CD4-positive, alpha-beta T cell treated with Interleukin-15 for 1 hour (primary cell): ENCODE measurements around the gene ZNF195.
"Not testable (repeated sequence)": the region's sequence is repeated elsewhere in the genome, so short reads cannot be mapped to it uniquely, and the experiment has no call there.

Source experiments
- DNase-seq: peaks from one replicate; pipeline ENCODE4 v3.0.0-alpha.2; 2020

Gene ZNF195

DNA sequence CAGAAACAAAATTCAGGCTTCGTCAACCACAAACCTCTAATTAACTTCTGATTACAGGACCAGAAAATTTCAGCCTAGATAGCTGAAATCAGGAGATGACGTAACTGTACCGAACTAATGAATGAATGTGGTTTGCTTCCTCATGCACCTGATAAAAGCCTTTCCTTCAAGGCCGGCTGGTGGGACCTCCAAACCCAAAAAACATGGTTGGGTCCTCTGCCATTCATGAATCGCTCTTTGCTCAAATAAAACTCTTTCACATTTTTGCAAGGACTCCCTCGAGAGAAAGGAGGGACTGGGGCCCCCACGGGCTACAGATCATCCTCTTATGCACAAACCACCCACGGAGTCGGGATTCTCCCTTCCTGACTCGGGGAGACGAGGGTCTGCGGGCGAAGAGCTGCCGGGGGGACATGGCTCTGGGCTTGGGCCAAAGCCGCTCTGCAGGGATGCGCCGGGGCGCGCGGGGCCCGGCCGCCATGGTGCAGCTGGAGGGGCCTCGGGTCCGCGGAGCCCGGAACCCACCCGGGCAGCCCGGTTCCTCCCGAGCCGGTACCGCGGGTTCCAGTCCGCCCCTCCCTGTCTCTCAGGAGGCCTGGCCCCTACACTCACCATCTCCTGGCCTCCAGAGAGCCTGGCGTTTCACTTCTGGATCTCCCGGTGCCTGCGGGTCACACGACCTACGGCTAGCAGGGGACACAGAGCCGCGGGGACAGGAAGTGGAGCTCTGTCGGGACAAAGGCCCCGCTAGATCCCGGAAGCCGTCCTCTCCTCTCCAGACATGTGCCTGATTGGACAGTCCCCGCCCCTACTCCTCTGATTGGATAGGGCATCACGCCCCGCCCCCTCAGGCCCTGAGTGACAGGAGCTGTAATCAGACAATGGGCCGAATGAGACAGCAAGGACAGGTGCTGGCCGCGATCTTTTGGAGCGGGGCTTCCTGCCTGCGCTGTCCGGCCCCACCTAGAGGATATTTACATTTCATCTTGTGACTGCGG, at the start of gene ZNF195:
Gene ZNF195, minus strand, starts transcription at position 721 of the 998 bp plus-strand sequence. Its CDS starts 106 bp downstream, at position 615.
- peak; percentile 97 for DNase-seq

DNA sequence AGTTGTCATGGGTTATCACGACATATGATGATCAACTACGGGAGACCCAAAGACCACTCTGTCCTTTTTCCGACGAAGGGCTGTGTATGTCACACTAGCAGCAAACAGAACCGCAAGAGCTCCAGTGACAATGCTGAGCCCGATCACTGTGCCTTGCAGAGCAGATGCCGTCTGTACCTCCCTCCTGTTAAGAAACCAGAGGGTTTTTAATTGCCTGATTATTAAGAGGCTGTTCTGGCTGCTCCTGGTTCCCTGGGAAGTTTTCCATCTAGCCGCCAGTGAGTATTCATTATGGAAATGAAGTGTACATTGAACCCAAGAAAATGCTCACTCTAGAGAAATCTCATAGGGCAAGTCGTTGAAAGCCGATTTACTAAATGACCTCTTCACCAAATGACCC, 49.1 kb upstream of the ZNF195 start:
- not testable (repeated sequence) for DNase-seq

DNA sequence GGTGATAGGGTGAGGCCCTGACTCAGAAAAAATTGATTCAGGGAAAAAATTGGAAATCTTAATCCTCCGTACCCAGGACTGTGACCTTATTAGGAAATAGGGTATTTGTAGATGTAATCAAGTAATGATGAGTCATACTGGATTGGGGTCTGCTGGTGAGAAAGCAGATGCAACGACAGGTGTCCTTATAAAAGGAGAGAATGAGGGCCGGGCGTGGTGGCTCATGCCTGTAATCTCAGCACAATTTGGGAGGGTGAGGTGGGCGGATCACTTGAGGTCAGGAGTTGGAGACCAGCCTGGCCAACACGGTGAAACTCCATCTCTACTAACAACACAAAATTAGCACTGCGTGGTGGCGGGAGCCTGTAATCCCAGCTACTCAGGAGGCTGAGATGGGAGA, 47.6 kb upstream of the ZNF195 start:
- DNase-seq, result not testable (repeated sequence)

DNA sequence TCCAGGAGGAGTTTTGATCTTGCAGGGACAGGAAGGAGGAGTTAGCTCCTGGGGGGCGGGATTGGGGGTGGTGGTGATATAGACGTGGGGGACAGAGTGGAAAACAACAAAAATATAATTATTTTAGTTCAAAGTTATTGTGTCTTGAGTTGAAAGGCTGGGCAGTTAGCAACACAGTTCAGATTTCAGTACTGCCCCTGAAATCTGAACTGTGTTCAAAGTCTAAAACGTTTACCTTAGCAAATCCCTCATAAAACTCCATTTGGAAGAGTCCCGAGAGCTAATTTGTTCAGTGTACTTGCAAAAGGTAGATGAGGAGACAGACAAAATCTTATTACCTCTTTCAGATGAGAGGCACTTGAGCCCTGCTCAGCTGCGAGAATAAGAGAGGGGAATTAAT, 45.0 kb upstream of the ZNF195 start:
- not testable (repeated sequence) for DNase-seq

DNA sequence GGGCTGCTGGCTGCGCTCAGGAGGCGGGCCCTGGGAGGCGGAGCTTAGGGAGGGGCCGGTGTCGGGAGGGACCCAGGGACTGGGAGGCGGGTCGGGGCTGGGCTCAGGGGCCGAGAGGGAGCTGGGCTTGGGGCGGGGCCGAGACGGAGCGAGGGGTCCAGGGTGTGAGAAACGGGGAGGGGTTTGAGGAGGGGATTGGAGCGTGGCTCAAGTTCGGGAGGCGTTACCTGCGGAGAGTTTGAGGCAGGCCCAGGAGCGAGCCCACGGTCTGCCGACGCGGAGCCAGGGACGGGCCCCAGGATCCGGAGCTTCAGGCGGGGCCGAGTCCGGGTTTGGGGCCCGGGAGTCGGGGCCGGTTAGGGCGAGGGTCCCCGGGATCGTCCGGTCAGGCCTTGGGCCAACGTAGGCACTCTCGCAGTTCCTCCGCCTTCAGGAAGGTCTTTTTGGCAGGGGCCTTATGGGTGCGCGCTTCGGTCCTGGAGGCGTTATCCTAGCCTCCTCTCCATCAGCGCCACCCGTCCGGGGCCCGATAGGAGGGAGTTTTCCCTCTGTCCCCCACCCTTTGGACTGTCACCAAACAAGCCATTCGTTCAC, 44.3 kb upstream of the ZNF195 start:
- DNase-seq, result not testable (repeated sequence)

DNA sequence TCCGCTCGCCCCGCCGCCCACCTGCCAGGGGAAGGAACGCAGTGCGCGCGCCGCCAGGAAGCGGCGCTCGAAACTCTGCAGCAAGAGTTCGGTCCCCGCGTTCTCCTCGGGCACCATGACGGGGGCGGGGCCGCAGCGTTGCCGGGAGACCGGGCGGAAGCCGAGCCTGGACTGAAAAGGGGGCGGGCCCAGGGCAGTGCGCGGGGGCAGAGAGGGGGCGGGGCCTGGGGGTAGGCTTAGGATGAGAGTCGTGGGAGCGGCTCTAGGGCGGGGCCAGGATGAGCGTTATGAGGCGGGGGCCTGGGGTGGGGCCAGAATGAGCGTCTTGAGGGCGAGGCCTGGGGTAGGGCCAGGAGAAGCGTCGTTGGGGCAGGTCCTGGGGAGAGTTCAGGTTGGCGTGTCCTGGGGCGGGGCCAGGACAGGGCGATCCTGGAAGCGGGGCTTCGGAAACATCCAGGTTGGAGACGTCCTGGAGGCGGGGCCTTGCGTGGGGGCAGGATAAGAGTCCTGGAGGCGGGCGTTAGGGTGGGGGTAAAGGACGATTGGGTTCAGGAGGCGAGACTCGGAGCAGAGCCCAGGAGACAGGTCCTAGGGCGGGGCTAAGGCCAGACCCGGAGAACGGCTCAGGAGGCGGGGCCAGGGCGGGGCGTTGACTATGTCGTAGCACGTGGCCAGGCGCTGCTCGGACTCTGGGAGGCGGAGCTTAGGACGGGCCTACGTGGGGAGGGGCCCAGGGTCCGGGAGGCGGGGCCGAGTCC, 43.6 kb upstream of the ZNF195 start:
- peak; percentile 99 for DNase-seq

DNA sequence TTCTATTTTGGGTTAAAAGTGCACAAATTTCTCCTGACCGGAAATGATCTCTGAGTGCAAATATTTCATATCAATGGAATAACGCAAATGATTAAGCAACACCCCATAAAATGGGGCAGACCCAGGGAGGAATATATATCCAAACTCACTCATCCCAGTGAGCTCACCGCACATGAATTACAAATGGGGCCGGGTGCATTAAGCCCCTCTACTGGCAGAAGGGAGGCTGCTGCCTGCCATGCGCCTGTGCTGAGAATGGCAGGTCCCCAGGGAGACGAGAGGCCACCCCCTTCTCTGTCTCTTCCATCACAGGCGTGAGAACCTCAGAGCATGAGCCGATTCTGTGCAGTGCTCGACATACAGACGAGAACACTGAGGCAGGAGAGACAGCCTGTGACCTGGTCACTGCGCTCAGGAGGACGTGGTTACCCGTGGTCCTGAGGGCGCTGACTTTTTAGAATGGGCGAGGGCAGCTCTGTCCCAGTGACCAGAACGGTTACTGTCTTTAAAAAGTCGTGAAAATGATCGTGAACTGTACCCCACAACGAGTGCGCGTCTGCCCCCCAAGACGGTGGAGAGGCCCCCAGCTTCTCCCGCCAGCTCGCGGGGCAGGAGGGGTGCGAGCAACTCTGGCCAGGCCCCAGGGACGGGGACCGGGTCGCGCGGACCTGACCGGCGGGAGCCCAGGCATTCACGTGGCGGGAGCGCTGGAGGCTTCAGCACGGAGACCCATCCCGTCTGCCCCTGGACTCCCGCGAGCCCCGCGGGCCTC, 42.8 kb upstream of the ZNF195 start:
- DNase-seq, result peak; percentile 22

DNA sequence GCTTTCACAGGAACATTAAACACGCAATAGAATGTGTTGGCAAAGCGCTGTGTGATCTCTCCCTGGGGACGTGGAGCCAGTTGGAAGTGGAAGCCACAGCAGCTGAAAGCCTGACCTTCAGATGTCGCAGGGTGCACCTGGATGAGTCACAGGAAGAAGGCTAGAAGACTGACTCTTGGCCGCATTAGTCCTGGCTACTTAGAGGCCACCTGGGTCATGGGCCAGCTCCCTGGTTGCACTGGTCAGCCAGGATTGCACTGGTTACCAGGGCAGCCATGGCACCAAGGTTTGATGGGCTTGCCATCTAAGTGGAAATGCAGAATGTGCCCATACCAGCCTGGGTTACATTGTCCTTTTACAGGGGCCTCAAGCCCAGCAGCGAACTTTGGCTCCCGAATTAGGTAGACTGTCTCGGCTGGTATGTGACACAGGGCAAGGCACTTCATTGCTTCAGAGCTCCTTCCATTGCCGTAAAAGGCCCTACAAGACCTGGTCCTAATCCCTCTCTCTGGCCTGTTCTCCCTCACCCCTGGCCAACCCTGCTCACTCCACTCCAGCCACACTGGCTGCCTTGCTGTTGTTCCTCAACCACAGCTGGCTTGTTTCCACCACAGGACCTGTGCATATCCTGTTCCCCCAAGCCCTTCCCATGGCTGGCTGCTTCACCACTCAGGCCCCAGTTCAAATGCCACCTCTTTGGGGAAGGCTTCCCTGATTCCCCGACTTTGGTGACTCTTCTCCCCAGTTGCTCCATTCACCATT, 41.5 kb upstream of the ZNF195 start:
- DNase-seq, result not testable (repeated sequence)

DNA sequence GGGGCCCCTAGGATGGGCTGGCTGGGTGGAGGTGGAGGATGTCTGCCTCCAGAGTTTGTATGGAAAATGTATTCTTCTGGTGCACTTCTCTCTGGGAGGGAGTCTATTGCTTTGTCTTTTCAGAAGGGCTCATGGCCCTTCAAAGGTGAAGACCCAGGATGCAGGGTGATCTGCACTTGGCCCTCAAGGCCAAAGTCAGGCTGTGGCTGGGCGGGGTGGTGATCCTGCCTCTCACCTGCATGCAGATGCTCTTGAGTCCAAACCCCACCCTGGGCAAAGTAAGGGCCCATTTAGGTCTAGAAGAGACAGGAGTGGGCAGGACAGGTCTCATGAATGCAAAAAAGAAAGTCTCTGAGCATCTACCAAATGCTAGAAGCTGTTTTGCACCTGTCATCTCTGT, 40.5 kb upstream of the ZNF195 start:
- not testable (repeated sequence) for DNase-seq

DNA sequence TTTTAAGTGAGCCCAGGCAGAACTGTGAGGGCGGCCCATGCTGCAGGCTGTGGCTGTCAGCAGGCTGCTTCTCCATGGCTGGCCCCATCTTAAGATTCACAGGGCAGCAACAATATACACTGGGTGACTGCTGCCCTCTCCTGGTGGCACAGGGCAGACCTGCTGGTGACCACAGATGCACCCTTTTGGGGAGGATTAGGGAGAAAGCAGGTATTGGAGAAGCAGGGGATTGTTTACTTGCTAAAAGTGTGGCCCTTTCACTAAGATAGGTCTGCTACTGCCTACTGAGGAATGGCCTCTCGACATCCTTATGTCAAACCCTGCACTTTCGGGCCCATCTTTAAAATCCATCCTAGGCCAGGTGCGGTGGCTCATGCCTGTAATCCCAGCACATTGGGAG, 38.1 kb upstream of the ZNF195 start:
- DNase-seq, result peak; percentile 66

DNA sequence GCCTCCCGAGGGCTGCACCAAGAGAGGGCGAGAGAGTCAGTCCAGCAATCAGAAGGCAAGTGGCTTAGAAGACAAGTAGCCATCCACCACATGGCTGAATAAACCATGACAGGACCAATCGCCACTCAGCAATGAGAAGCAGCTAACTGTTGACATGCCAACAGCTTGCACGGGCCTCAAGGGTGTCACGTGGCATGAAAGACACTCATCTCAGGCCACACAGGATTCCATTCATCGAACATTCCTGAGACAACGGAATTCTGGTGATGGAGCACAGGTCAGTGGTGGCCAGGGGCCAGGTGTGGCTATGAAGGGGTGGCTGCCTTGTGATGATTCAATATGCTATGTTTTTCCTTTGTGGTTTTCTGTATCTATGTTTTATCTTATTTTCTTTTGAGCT, 36.4 kb upstream of the ZNF195 start:
- DNase-seq, result not testable (repeated sequence)

DNA sequence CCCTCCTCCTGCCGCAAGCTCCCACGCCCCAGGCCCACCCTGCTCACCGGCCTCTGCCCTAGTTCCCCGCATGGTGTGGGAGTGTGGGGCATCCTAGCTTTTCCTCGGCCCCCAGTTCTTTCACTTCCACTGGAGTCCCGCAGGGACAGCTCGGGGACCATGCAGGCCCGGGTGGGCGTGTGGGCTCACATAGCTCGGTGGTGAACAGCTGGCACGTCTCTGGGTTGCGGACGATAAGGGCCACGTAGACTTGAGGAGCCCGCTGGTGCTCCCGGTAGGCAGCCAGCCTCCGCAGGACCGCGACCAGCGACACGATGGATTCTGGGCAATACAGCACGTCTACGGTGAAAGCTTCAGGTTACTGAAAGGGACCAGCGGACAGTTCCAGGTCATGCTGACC, 34.7 kb upstream of the ZNF195 start:
- DNase-seq, result not testable (repeated sequence)

DNA sequence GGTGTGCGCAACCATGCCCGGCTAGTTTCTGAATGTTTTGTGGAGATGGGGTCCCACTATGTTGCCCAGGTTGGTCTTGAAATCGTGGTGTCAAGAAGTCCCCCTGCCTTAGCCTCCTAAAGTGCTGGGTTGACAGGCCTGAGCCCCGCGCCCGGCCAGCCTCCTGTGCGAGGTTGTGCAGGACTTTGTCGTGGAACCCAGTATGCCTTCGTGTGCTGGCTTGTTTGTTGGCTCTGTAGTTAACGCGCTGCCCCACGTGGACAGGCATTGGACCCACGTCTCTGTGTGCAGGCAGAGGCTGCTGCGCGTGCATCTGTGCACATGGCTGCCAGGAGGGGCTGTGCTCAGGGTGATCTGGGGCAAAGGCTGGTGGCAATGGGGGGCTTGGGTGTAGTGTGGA, 33.9 kb upstream of the ZNF195 start:
- no peak for DNase-seq

DNA sequence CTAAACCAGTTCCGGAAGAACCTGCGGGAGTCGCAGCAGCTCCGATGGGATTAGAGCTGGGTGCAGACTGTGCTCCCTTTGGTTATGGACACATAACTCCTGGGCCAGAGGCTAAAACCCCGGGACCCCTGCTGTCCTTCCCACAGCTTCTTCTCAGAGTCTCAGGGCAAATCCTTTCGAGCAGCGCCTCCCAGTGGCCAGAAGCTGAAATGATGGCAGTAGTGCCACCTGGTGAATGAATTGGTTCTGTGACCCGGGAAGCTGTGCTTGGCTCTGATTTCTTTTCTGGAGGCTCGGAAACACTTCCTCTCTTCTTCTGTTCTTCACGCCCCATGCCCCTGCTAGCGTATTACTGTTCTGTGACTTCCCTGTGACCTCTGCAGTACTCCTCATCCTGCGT, 29.8 kb upstream of the ZNF195 start:
- DNase-seq, result peak; percentile 63

DNA sequence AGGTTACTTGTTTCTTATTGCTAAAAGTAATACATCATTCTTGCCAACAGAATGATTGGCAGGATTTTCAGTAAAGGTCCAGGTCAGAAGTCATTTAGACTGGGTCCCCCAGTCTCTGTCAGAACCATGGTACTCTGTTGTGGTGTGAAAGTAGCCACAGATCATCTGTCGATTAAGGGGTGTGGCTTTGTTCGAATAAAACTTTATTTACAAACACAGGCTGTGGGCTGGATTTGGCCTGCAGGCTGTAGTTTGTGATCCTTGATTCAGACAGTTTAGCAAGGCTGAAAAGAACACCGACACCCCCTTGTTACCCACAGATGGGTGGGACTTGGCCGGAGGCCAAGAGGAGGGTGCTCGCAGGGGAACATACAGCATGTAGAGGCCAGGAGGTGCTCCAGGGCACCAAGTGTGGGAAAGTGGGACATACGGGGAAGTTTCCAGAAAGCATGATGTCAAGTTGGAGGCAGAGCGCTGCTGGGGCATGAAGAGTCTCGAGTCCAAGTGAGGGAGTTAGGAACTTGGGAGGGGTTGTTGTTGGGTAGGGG, 29.2 kb upstream of the ZNF195 start:
- DNase-seq, result not testable (repeated sequence)

DNA sequence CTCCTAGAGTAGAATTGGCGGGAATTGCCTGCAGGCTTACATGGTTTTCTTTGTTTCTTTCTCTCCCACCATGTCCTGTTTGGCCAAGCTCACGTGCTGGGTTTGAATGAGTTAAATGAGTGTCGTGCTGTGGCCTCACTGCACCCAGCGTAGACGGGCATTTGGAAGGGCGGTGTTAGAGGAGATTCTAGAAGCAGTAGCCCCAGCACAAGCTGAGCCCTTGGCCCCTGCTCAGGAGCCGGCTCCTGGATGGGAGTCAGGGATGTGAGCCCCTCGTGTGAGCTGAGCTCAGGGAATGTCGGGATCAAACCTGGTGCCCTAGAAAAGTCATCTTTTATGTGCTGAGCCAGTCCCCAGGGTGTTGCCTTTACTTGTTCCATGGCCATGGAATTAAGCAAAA, 28.0 kb upstream of the ZNF195 start:
- not testable (repeated sequence) for DNase-seq

DNA sequence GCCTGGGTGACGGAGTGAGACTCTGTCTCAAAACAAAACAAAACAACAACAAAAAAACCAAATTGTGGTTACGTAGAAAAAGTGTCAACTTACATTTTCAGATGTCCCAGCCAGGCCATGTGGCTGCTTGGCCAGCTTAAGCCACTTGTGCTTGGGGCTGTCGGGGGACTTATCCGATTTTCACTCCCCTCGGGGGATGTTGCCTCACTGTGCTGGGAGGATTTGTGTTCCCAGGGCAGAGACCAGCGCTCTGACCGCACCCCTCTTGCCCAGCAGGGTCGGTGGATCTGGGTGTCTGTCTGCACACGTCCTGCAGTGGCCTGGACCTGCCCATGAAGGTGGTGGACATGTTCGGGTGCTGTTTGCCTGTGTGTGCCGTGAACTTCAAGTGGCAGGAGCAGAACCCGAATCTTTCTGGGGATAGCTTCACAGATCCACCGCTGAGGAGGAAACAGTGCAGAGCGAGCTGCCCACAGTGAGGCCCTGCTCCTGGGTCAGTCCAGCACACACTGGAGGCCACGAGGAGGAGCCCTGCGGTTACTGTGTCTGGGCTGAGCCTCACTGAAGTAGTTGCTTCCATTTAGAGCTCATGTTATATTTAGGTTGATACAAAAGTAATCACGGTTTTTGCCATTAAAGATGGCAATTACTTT, 27.4 kb upstream of the ZNF195 start:
- not testable (repeated sequence) for DNase-seq

DNA sequence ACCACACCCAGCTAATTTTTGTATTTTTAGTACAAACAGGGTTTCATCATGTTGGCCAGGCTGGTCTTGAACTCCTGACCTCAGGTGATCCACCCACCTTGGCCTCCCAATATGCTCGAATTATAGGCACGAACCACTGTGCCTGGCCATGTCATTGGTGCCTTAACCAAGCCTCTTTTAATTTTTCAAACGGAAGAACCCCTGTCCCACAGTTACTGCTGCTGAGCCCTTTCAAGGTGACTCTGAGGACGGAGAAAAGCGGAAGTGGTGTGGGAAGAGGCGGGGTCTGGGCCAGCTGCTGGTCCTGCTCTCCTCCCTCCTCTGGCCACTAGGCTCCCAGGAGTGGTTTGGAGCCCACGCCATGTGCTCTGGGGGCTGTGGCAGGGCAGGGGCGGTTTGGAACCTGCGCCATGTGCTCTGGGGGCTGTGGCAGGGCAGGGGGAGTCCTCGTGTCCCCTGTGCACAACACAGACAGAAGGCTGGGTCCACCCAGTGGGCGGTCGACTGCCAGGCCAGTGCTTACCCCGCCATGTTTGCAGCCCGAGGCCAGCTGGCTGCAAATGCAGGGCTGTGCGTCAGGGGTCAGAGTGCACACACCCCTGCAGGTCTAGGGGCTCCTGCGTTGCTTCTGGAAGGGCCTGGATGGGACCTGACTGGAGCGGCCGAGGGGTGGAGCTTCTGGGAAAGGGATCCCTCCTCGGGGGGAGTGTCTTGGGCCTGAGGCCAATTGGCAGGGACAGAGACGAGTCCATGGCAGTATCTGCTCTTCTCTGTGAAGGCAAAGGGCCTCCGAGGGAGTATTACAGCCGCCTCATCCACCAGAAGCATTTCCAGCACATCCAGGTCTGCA, 25.4 kb upstream of the ZNF195 start:
- DNase-seq, result not testable (repeated sequence)

DNA sequence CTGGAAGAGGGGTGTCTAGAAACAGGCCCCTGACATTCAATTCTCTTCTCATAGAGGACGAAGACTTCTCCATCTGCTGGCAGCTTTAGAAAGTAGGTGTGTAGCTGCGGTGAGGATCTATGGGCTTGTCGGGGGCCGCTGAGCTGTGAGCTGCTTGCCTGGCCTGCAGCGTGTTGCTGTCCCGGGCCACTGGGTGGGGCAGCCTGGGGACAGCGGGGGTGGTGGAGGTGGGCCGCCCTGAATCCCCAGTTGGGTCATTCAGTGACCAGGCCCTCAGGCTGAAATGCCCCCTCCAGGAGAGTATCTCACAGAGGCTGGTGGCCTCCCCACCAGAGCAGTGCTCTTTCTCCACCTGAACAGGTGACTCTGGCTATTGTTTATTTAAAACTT, 23.9 kb upstream of the ZNF195 start:
- DNase-seq, result not testable (repeated sequence)
